ENCODE measurements around the gene MTMR10. TPM values are rescaled to one million over a fixed set of nuclear protein-coding genes. Genes with fewer than 3 reads are reported as not detected.
A peak's percentile ranks its signal among the peaks of the same experiment; 100 is the strongest.

Gene MTMR10
- total and polyA plus RNA-seq, 2 experiments from 2014 or later: 7.2 to 8.1 TPM

- H3K79me2 ChIP-seq (ENCODE audit: insufficient read depth): peaks cover 88% of the 10 kb centered on the region
- H3K36me3 ChIP-seq (ENCODE audit: low read depth): no peaks in the 10 kb centered on the region; the same call in 1 of the 2 replicates
- no peak for DNase-seq
These were observed 6.9 kb downstream of the MTMR10 start for GRCh38 chr15:30984542-30984941.

GRCh38 chr15:30984118-30984517 lies 7.3 kb downstream of the MTMR10 start:
- no peaks in the 10 kb centered on the region for H3K9me2 ChIP-seq (ENCODE audit: insufficient read depth)
- no peaks in the 10 kb centered on the region for H3F3A ChIP-seq (ENCODE audit: insufficient read depth)
- peaks cover 89% of the 10 kb centered on the region for H3K79me2 ChIP-seq (ENCODE audit: insufficient read depth)
- H3K27me3 ChIP-seq (replicated peaks; ENCODE audit: insufficient read depth): no peaks in the 10 kb centered on the region
- no peak overlapping the region for H3K4me3 ChIP-seq
- H3K9ac ChIP-seq: no peak overlapping the region
- H4K20me1 ChIP-seq (ENCODE audit: insufficient read depth): 0 out of 2 replicates have a peak, but pooled peaks cover 6% of the 10 kb centered on the region
- H3K4me1 ChIP-seq (ENCODE audit: insufficient read depth): peaks cover 9% of the 10 kb centered on the region; the same call in 1 of the 2 replicates
- 94 to 95% methylated on average over 3 of the region's 3 CpGs for WGBS, 2 experiments (ENCODE audit: low coverage in 1 of 2, low lambda C conversion rate in 2 of 2, missing lambda C conversion rate in 2 of 2)
- no peak for TF ChIP-seq EZH2 (IDR thresholded peaks at IDR 0.05; ENCODE audit: insufficient read depth, poor library complexity, severe bottlenecking)
- no peak for TF ChIP-seq EZH2phosphoT487 (IDR thresholded peaks at IDR 0.05; ENCODE audit: insufficient read depth, low read depth)
- no peaks in the 10 kb centered on the region; the same call in 1 of the 2 replicates for H3K36me3 ChIP-seq (ENCODE audit: low read depth)
- peak; percentile 2 for DNase-seq
- H2AFZ ChIP-seq: no peak overlapping the region
- no peaks in the 10 kb centered on the region for H3K9me3 ChIP-seq (ENCODE audit: low read depth)
- in situ Hi-C loops (cut with MboI): no loop called here
- H3K27ac ChIP-seq: no peak overlapping the region
- H3K4me2 ChIP-seq (ENCODE audit: unreplicated experiment): no peak overlapping the region

More at GRCh38 chr15:30984542-30984941, 6.9 kb downstream of the MTMR10 start:
- Histone ChIP-seq H3K9me2 (ENCODE audit: insufficient read depth) (no peaks in the 10 kb centered on the region), H4K20me1 (ENCODE audit: insufficient read depth) (0 out of 2 replicates have a peak, but pooled peaks cover 5% of the 10 kb centered on the region), H3K27ac (no peak overlapping the region), H2AFZ (no peak overlapping the region), H3K9me3 (ENCODE audit: low read depth) (no peaks in the 10 kb centered on the region), H3K4me1 (ENCODE audit: insufficient read depth) (peaks cover 9% of the 10 kb centered on the region; the same call in 1 of the 2 replicates), H3F3A (ENCODE audit: insufficient read depth) (no peaks in the 10 kb centered on the region), H3K9ac (no peak overlapping the region), H3K4me2 (ENCODE audit: unreplicated experiment) (no peak overlapping the region), H3K4me3 (no peak overlapping the region), H3K27me3 (replicated peaks; ENCODE audit: insufficient read depth) (no peaks in the 10 kb centered on the region)
- TF ChIP-seq EZH2phosphoT487 (IDR thresholded peaks at IDR 0.05; ENCODE audit: insufficient read depth, low read depth) (no peak), EZH2 (IDR thresholded peaks at IDR 0.05; ENCODE audit: insufficient read depth, poor library complexity, severe bottlenecking) (no peak)
- WGBS, 2 experiments (ENCODE audit: low coverage in 1 of 2, low lambda C conversion rate in 2 of 2, missing lambda C conversion rate in 2 of 2): 71 to 79% methylated on average over 6 of the region's 6 CpGs
- in situ Hi-C loops (cut with MboI): no loop called here

GRCh38 chr15:30979457-30979856 lies 12.0 kb downstream of the MTMR10 start:
- Histone ChIP-seq H3K9me2 (ENCODE audit: insufficient read depth) (no peaks in the 10 kb centered on the region), H3K4me2 (ENCODE audit: unreplicated experiment) (no peak overlapping the region), H2AFZ (no peak overlapping the region), H4K20me1 (ENCODE audit: insufficient read depth) (0 out of 2 replicates have a peak, but pooled peaks cover 9% of the 10 kb centered on the region), H3K9me3 (ENCODE audit: low read depth) (no peaks in the 10 kb centered on the region), H3K27me3 (replicated peaks; ENCODE audit: insufficient read depth) (no peaks in the 10 kb centered on the region), H3K4me1 (ENCODE audit: insufficient read depth) (no peaks in the 10 kb centered on the region), H3F3A (ENCODE audit: insufficient read depth) (no peaks in the 10 kb centered on the region), H3K4me3 (no peak overlapping the region), H3K79me2 (ENCODE audit: insufficient read depth) (peaks cover 92% of the 10 kb centered on the region), H3K27ac (no peak overlapping the region), H3K36me3 (ENCODE audit: low read depth) (peaks cover 11% of the 10 kb centered on the region), H3K9ac (no peak overlapping the region)
- 87 to 92% methylated on average over 5 of the region's 5 CpGs for WGBS, 2 experiments (ENCODE audit: low coverage in 1 of 2, low lambda C conversion rate in 2 of 2, missing lambda C conversion rate in 2 of 2)
- in situ Hi-C loops (cut with MboI): no loop called here
- DNase-seq: no peak
- no peak for TF ChIP-seq EZH2phosphoT487 (IDR thresholded peaks at IDR 0.05; ENCODE audit: insufficient read depth, low read depth)
- no peak for TF ChIP-seq EZH2 (IDR thresholded peaks at IDR 0.05; ENCODE audit: insufficient read depth, poor library complexity, severe bottlenecking)

- no peak overlapping the region for H2AFZ ChIP-seq
- DNase-seq: no peak
- peaks cover 21% of the 10 kb centered on the region for H3K36me3 ChIP-seq (ENCODE audit: low read depth)
- no peak overlapping the region for H3K9ac ChIP-seq
- 0 out of 2 replicates have a peak, but pooled peaks cover 4% of the 10 kb centered on the region for H4K20me1 ChIP-seq (ENCODE audit: insufficient read depth)
- no peaks in the 10 kb centered on the region for H3K9me2 ChIP-seq (ENCODE audit: insufficient read depth)
- no peak overlapping the region for H3K4me3 ChIP-seq
- no peaks in the 10 kb centered on the region for H3F3A ChIP-seq (ENCODE audit: insufficient read depth)
- no peaks in the 10 kb centered on the region for H3K9me3 ChIP-seq (ENCODE audit: low read depth)
- in situ Hi-C loops (cut with MboI): no loop called here
- no peak overlapping the region for H3K4me2 ChIP-seq (ENCODE audit: unreplicated experiment)
- H3K4me1 ChIP-seq (ENCODE audit: insufficient read depth): no peaks in the 10 kb centered on the region
- no peak overlapping the region for H3K27ac ChIP-seq
- H3K79me2 ChIP-seq (ENCODE audit: insufficient read depth): peaks cover 85% of the 10 kb centered on the region
- TF ChIP-seq EZH2 (IDR thresholded peaks at IDR 0.05; ENCODE audit: insufficient read depth, poor library complexity, severe bottlenecking) (no peak), EZH2phosphoT487 (IDR thresholded peaks at IDR 0.05; ENCODE audit: insufficient read depth, low read depth) (no peak)
- no peaks in the 10 kb centered on the region for H3K27me3 ChIP-seq (replicated peaks; ENCODE audit: insufficient read depth)
These were observed 13.1 kb downstream of the MTMR10 start for GRCh38 chr15:30978328-30978727.

GRCh38 chr15:30974112-30974511 lies 17.3 kb downstream of the MTMR10 start:
- peaks cover 32% of the 10 kb centered on the region for H3K36me3 ChIP-seq (ENCODE audit: low read depth)
- WGBS, 2 experiments (ENCODE audit: low coverage in 1 of 2, low lambda C conversion rate in 2 of 2, missing lambda C conversion rate in 2 of 2): 91 to 94% methylated on average over 5 of the region's 5 CpGs
- no peaks in the 10 kb centered on the region for H3K9me3 ChIP-seq (ENCODE audit: low read depth)
- no peak overlapping the region for H2AFZ ChIP-seq
- no peak for DNase-seq
- H3K27ac ChIP-seq: no peak overlapping the region
- H3K4me2 ChIP-seq (ENCODE audit: unreplicated experiment): no peak overlapping the region
- H3K9ac ChIP-seq: no peak overlapping the region
- H3K9me2 ChIP-seq (ENCODE audit: insufficient read depth): no peaks in the 10 kb centered on the region
- TF ChIP-seq EZH2phosphoT487 (IDR thresholded peaks at IDR 0.05; ENCODE audit: insufficient read depth, low read depth) (no peak), EZH2 (IDR thresholded peaks at IDR 0.05; ENCODE audit: insufficient read depth, poor library complexity, severe bottlenecking) (no peak)
- H3K4me3 ChIP-seq: no peak overlapping the region
- peaks cover 59% of the 10 kb centered on the region for H3K79me2 ChIP-seq (ENCODE audit: insufficient read depth)
- H4K20me1 ChIP-seq (ENCODE audit: insufficient read depth): 0 out of 2 replicates have a peak, but pooled peaks cover 3% of the 10 kb centered on the region
- no peaks in the 10 kb centered on the region for H3K4me1 ChIP-seq (ENCODE audit: insufficient read depth)
- no peaks in the 10 kb centered on the region for H3K27me3 ChIP-seq (replicated peaks; ENCODE audit: insufficient read depth)
- in situ Hi-C loops (cut with MboI): no loop called here
- no peaks in the 10 kb centered on the region for H3F3A ChIP-seq (ENCODE audit: insufficient read depth)
